NK-92 (cell line): Measurements from ENCODE around the gene EIF5.

Experiments
- DNase-seq: peaks from one replicate; lab custom pipeline; 2025; ENCODE audit not compliant: unreplicated experiment; lab: John Stamatoyannopoulos, UW

The EIF5 gene

DNA sequence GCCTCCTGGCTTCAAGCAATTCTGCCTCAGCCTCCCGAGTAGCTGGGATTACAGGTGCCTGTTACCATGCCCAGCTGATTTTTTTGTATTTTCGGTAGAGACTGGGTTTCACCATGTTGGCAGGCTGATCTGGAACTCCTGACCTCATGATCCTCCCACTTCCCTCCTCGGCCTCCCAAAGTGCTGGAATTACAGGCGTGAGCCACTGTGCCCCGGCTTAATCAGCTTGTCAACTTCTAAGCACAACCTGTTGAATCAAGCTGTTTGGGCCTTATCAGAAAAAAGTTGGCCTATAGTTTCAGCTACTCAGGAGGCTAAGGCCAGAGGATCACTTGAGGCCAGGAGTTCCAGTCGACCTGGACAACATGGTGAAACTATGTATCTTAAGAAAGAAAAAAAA is 59.0 kb downstream of the EIF5 start:
- DNase-seq = no peak

- DNase-seq = no peak
These were observed 59.9 kb downstream of the EIF5 start for GRCh38 chr14:103393676-103394626.
